DND-41 (cell line): ENCODE data around the gene VCP.

Source experiments
- ATAC-seq: fragments of 200-7000 bp; cut with Tn5 transposase; 3 replicates; pipeline ENCODE4 v1.9.1; 2021; ENCODE audit warnings: low read depth; ENCODE audit not compliant: insufficient read depth
- DNase-seq: peaks from one replicate; pipeline ENCODE4 v3.0.0-alpha.2; 2020
- H2AFZ ChIP-seq: 2 replicates; pipeline ENCODE4 v1.6.0; 2012; ENCODE audit warnings: low read depth, low read length
- H3K27ac ChIP-seq: 2 replicates; pipeline ENCODE4 v1.5.1; 2012; ENCODE audit warnings: low read length, inconsistent platforms
- H3K27me3 ChIP-seq: fragments of 200-600 bp; sonication (generic); 2 replicates; pipeline ENCODE4 v1.6.0; 2012; ENCODE audit warnings: low read length, mild to moderate bottlenecking, inconsistent platforms; ENCODE audit not compliant: insufficient read depth, poor library complexity
- H3K36me3 ChIP-seq: 2 replicates; pipeline ENCODE4 v1.5.1; 2012; ENCODE audit warnings: low read length, inconsistent platforms; ENCODE audit not compliant: insufficient read depth
- H3K4me1 ChIP-seq: 2 replicates; pipeline ENCODE4 v1.5.1; 2012; ENCODE audit warnings: mild to moderate bottlenecking, low read length; ENCODE audit not compliant: insufficient read depth
- H3K4me2 ChIP-seq: 2 replicates; pipeline ENCODE4 v1.6.0; 2012; ENCODE audit warnings: mild to moderate bottlenecking, moderate library complexity, low read length, inconsistent platforms; ENCODE audit not compliant: insufficient read depth
- H3K4me3 ChIP-seq, 2 experiments: fragments of 200-600 bp in 1 of 2; shearing (Covaris generic) in 1 of 2; 2 replicates each; pipeline ENCODE4 v1.5.1; 2012 to 2016; ENCODE audit warnings: inconsistent platforms in 2 of 2, low read length in 2 of 2, mild to moderate bottlenecking in 2 of 2, low read depth in 1 of 2, moderate library complexity in 1 of 2
- H3K79me2 ChIP-seq: 2 replicates; pipeline ENCODE4 v1.6.0; 2012; ENCODE audit warnings: low read length, inconsistent platforms; ENCODE audit not compliant: insufficient read depth
- H3K9ac ChIP-seq: 2 replicates; pipeline ENCODE4 v1.6.0; 2012; ENCODE audit warnings: low read depth, mild to moderate bottlenecking, inconsistent platforms, low read length, moderate library complexity
- H3K9me3 ChIP-seq: 2 replicates; pipeline ENCODE4 v1.5.1; 2012; ENCODE audit warnings: low read length, moderate library complexity, mild to moderate bottlenecking, inconsistent platforms; ENCODE audit not compliant: insufficient read depth, severe bottlenecking
- H4K20me1 ChIP-seq: 2 replicates; pipeline ENCODE4 v1.6.0; 2012; ENCODE audit warnings: low read length; ENCODE audit not compliant: insufficient read depth
- EZH2 ChIP-seq: IDR thresholded peaks from 3 replicates; pipeline ENCODE4 v1.6.1; 2012; ENCODE audit warnings: borderline replicate concordance, low read depth, mild to moderate bottlenecking, moderate library complexity, low read length, inconsistent platforms; ENCODE audit not compliant: severe bottlenecking
- TF ChIP-seq, protein P1 (sequence below): IDR thresholded peaks from 2 replicates; pipeline ENCODE4 v1.5.1; 2012; ENCODE audit warnings: borderline replicate concordance, low read length, moderate library complexity, mild to moderate bottlenecking; ENCODE audit not compliant: poor library complexity, severe bottlenecking; ENCODE audit errors: extremely low read depth

Gene VCP

GRCh38 chr9:35014517-35014916, 57.9 kb downstream of the VCP start:
- Histone ChIP-seq H3K79me2 (no peaks in the 10 kb centered on the region), H3K36me3 (no peaks in the 10 kb centered on the region), H3K27ac (no peak overlapping the region), H3K27me3 (no peaks in the 10 kb centered on the region), H3K9me3 (peaks cover 9% of the 10 kb centered on the region), H3K4me1 (no peaks in the 10 kb centered on the region), H3K4me3 (no peak overlapping the region), H2AFZ (no peak overlapping the region), H4K20me1 (no peaks in the 10 kb centered on the region), H3K4me2 (no peak overlapping the region), H3K9ac (no peak overlapping the region)
- no peak for ATAC-seq
- DNase-seq, result no peak
- TF ChIP-seq EZH2, result no peak
- TF ChIP-seq, protein P1, sequence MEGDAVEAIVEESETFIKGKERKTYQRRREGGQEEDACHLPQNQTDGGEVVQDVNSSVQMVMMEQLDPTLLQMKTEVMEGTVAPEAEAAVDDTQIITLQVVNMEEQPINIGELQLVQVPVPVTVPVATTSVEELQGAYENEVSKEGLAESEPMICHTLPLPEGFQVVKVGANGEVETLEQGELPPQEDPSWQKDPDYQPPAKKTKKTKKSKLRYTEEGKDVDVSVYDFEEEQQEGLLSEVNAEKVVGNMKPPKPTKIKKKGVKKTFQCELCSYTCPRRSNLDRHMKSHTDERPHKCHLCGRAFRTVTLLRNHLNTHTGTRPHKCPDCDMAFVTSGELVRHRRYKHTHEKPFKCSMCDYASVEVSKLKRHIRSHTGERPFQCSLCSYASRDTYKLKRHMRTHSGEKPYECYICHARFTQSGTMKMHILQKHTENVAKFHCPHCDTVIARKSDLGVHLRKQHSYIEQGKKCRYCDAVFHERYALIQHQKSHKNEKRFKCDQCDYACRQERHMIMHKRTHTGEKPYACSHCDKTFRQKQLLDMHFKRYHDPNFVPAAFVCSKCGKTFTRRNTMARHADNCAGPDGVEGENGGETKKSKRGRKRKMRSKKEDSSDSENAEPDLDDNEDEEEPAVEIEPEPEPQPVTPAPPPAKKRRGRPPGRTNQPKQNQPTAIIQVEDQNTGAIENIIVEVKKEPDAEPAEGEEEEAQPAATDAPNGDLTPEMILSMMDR, result no peak

DNA sequence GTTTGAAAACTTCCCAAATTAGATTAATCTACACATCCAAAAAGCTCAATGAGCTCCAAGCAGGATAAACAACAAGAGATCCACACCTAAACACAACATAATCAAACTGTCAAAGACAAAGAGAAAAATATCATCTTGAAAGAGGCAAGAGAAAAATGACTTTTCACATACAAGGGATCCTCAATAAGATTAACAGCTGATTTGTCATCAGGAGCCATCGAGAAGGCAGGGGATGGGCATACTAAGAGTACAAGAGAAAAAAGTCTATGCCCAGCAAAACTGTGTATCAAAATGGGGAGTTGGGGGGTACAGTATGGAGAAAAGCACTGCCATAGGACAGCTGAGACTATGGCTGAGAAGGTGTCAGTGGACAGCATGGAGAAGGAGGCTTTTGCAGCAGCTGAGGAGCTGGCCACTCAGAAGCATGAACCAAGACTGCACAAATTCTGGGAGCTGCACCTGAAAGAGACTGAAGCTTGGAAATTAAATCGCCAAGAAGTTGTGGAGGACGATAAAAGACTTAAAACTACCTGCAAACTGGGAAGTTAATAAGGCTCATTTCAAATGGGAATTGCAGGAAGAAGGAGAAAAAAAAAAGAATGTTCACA, 62.0 kb downstream of the VCP start:
- H3K4me3 ChIP-seq, result no peak overlapping the region
- no peak overlapping the region for H3K4me2 ChIP-seq
- no peak overlapping the region for H3K27ac ChIP-seq
- no peak overlapping the region for H3K9ac ChIP-seq
- no peaks in the 10 kb centered on the region for H3K27me3 ChIP-seq
- ATAC-seq (no peak), DNase-seq (no peak)
- no peaks in the 10 kb centered on the region for H3K79me2 ChIP-seq
- no peaks in the 10 kb centered on the region for H3K4me1 ChIP-seq
- no peaks in the 10 kb centered on the region for H3K36me3 ChIP-seq
- H4K20me1 ChIP-seq, result no peaks in the 10 kb centered on the region
- H3K9me3 ChIP-seq, result no peaks in the 10 kb centered on the region
- H2AFZ ChIP-seq, result no peak overlapping the region
- TF ChIP-seq, protein P1, result no peak
- TF ChIP-seq EZH2, result no peak
